HEK293 (cell line): ENCODE measurements around the gene VPS11.
A peak's percentile ranks its signal among the peaks of the same experiment; 100 is the strongest.
"Not testable (repeated sequence)": the region's sequence is repeated elsewhere in the genome, so short reads cannot be mapped to it uniquely, and the experiment has no call there.

Experiments
- CTCF ChIA-PET: fragments of 350-600 bp; formaldehyde crosslinking; extraction: SDS; loops from one replicate; lab custom pipeline; 2021; ENCODE audit warnings: antibody characterized with exemption; lab: Yijun Ruan, JAX
- POLR2A ChIA-PET: fragments of 300-600 bp; formaldehyde crosslinking; extraction: SDS; loops from one replicate; lab custom pipeline; 2020; ENCODE audit warnings: antibody characterized with exemption, inconsistent platforms; lab: Yijun Ruan, JAX
- H3K27ac ChIP-seq: fragments of 200-500 bp; sonication (Bioruptor generic); 2 replicates; pipeline ENCODE4 v1.5.1; 2014; ENCODE audit warnings: low read depth, low read length, control low read depth, inconsistent platforms; ENCODE audit errors: extremely low read depth
- H3K36me3 ChIP-seq, 2 experiments: fragments of 200-500 bp in 1 of 2; sonication (Bioruptor generic) in 1 of 2; 1 replicate in 1 of 2; 2 replicates in 1 of 2; pipeline ENCODE4 v1.5.1; 2014 to 2017; ENCODE audit warnings: inconsistent platforms in 2 of 2, low read length in 2 of 2; ENCODE audit not compliant: control insufficient read depth in 2 of 2, insufficient read depth in 1 of 2
- H3K4me1 ChIP-seq: fragments of 200-500 bp; sonication (Bioruptor generic); 2 replicates; pipeline ENCODE4 v1.5.1; 2014; ENCODE audit warnings: mild to moderate bottlenecking, low read length, inconsistent platforms; ENCODE audit not compliant: control insufficient read depth, insufficient read depth
- H3K4me3 ChIP-seq: 2 replicates; pipeline ENCODE4 v1.5.1; 2011; ENCODE audit warnings: low read depth, mild to moderate bottlenecking, control low read depth, low read length, moderate library complexity
- H3K9me3 ChIP-seq: fragments of 200-500 bp; sonication (Bioruptor generic); 2 replicates; pipeline ENCODE4 v1.5.1; 2014; ENCODE audit warnings: low read depth, low read length, inconsistent platforms; ENCODE audit not compliant: control insufficient read depth, insufficient read depth
- EGR2 ChIP-seq: fragments of 450-650 bp; formaldehyde crosslinking; IDR thresholded peaks from 2 replicates; pipeline ENCODE4 v1.5.1; 2016; ENCODE audit warnings: low read depth, missing biosample characterization, missing genetic modification characterization
- GLI4 ChIP-seq: fragments of 450-650 bp; formaldehyde crosslinking; IDR thresholded peaks from 2 replicates; pipeline ENCODE4 v1.5.1; 2016; ENCODE audit warnings: missing biosample characterization, missing genetic modification characterization
- HOXC10 ChIP-seq: sonication (generic); formaldehyde crosslinking; IDR thresholded peaks from 2 replicates; pipeline ENCODE4 v1.8.1; 2023; ENCODE audit warnings: mild to moderate bottlenecking, missing genetic modification reagents
- KLF8 ChIP-seq: fragments of 450-650 bp; formaldehyde crosslinking; IDR thresholded peaks from 2 replicates; pipeline ENCODE4 v1.5.1; 2016; ENCODE audit warnings: missing biosample characterization, missing genetic modification characterization
- OSR2 ChIP-seq: fragments of 450-650 bp; formaldehyde crosslinking; IDR thresholded peaks from 2 replicates; pipeline ENCODE4 v1.5.1; 2016; ENCODE audit warnings: missing biosample characterization, missing genetic modification characterization
- SCRT2 ChIP-seq: fragments of 450-650 bp; formaldehyde crosslinking; IDR thresholded peaks from 2 replicates; pipeline ENCODE4 v1.5.1; 2016; ENCODE audit warnings: missing biosample characterization, missing genetic modification characterization
- SP3 ChIP-seq: fragments of 450-650 bp; formaldehyde crosslinking; IDR thresholded peaks from 2 replicates; pipeline ENCODE4 v1.5.1; 2016; ENCODE audit warnings: missing biosample characterization, missing genetic modification characterization
- ZBTB20 ChIP-seq: fragments of 450-650 bp; formaldehyde crosslinking; IDR thresholded peaks from 2 replicates; pipeline ENCODE4 v1.5.1; 2016; ENCODE audit warnings: missing biosample characterization, missing genetic modification characterization
- ZBTB7A ChIP-seq: fragments of 450-650 bp; formaldehyde crosslinking; IDR thresholded peaks from 2 replicates; pipeline ENCODE4 v1.5.1; 2016; ENCODE audit warnings: low read depth, missing biosample characterization, missing genetic modification characterization
- ZEB2 ChIP-seq: fragments of 450-650 bp; formaldehyde crosslinking; IDR thresholded peaks from 2 replicates; pipeline ENCODE4 v1.5.1; 2016; ENCODE audit warnings: missing biosample characterization, missing genetic modification characterization
- ZNF10 ChIP-seq: fragments of 450-650 bp; formaldehyde crosslinking; IDR thresholded peaks from 2 replicates; pipeline ENCODE4 v1.5.1; 2017; ENCODE audit warnings: missing biosample characterization, missing genetic modification characterization
- ZNF112 ChIP-seq: fragments of 450-650 bp; formaldehyde crosslinking; IDR thresholded peaks from 2 replicates; pipeline ENCODE4 v1.5.0; 2017; ENCODE audit warnings: missing biosample characterization, missing genetic modification characterization
- ZNF114 ChIP-seq: fragments of 450-650 bp; formaldehyde crosslinking; IDR thresholded peaks from 2 replicates; pipeline ENCODE4 v1.5.0; 2017; ENCODE audit warnings: missing biosample characterization, missing genetic modification characterization
- ZNF146 ChIP-seq: fragments of 450-650 bp; formaldehyde crosslinking; IDR thresholded peaks from 2 replicates; pipeline ENCODE4 v1.5.1; 2016; ENCODE audit warnings: missing biosample characterization, missing genetic modification characterization
- ZNF155 ChIP-seq: fragments of 450-650 bp; formaldehyde crosslinking; IDR thresholded peaks from 2 replicates; pipeline ENCODE4 v1.5.1; 2016; ENCODE audit warnings: missing biosample characterization, missing genetic modification characterization
- ZNF16 ChIP-seq: fragments of 450-650 bp; formaldehyde crosslinking; IDR thresholded peaks from 2 replicates; pipeline ENCODE4 v1.5.1; 2016; ENCODE audit warnings: low read depth, missing biosample characterization, missing genetic modification characterization
- ZNF211 ChIP-seq: fragments of 450-650 bp; formaldehyde crosslinking; IDR thresholded peaks from 2 replicates; pipeline ENCODE4 v1.5.1; 2016; ENCODE audit warnings: low read depth, missing biosample characterization, missing genetic modification characterization
- ZNF24 ChIP-seq: fragments of 450-650 bp; formaldehyde crosslinking; IDR thresholded peaks from 2 replicates; pipeline ENCODE4 v1.5.1; 2016; ENCODE audit warnings: missing biosample characterization, missing genetic modification characterization
- ZNF248 ChIP-seq: fragments of 450-650 bp; formaldehyde crosslinking; IDR thresholded peaks from 2 replicates; pipeline ENCODE4 v1.5.1; 2017; ENCODE audit warnings: missing biosample characterization, missing genetic modification characterization
- ZNF266 ChIP-seq: fragments of 450-650 bp; formaldehyde crosslinking; IDR thresholded peaks from 2 replicates; pipeline ENCODE4 v1.5.1; 2016; ENCODE audit warnings: missing biosample characterization, missing genetic modification characterization, low read depth
- ZNF280C ChIP-seq: fragments of 450-650 bp; formaldehyde crosslinking; IDR thresholded peaks from 2 replicates; pipeline ENCODE4 v1.5.1; 2016; ENCODE audit warnings: missing biosample characterization, missing genetic modification characterization
- ZNF354C ChIP-seq: fragments of 450-650 bp; formaldehyde crosslinking; IDR thresholded peaks from 2 replicates; pipeline ENCODE4 v1.5.1; 2016; ENCODE audit warnings: missing biosample characterization, missing genetic modification characterization, low read depth, borderline replicate concordance
- ZNF501 ChIP-seq: fragments of 450-650 bp; formaldehyde crosslinking; IDR thresholded peaks from 2 replicates; pipeline ENCODE4 v1.5.1; 2016; ENCODE audit warnings: missing biosample characterization, missing genetic modification characterization
- ZNF529 ChIP-seq: fragments of 450-650 bp; formaldehyde crosslinking; IDR thresholded peaks from 2 replicates; pipeline ENCODE4 v1.5.1; 2017; ENCODE audit warnings: missing genetic modification characterization, missing biosample characterization; ENCODE audit not compliant: insufficient replicate concordance
- ZNF561 ChIP-seq: fragments of 450-650 bp; IDR thresholded peaks from 2 replicates; pipeline ENCODE4 v1.5.1; 2018; ENCODE audit warnings: missing biosample characterization, missing genetic modification characterization, borderline replicate concordance
- ZNF660 ChIP-seq: fragments of 450-650 bp; IDR thresholded peaks from 2 replicates; pipeline ENCODE4 v1.5.1; 2018; ENCODE audit warnings: missing biosample characterization, mild to moderate bottlenecking, missing genetic modification characterization
- ZNF747 ChIP-seq: fragments of 450-650 bp; formaldehyde crosslinking; IDR thresholded peaks from 2 replicates; pipeline ENCODE4 v1.5.1; 2016; ENCODE audit warnings: missing biosample characterization, missing genetic modification characterization
- ZNF76 ChIP-seq: fragments of 450-650 bp; formaldehyde crosslinking; IDR thresholded peaks from 2 replicates; pipeline ENCODE4; 2016; ENCODE audit warnings: low read depth, missing biosample characterization, missing genetic modification characterization, borderline replicate concordance
- ZSCAN16 ChIP-seq: fragments of 450-650 bp; formaldehyde crosslinking; IDR thresholded peaks from 2 replicates; pipeline ENCODE4 v1.5.1; 2016; ENCODE audit warnings: missing biosample characterization, missing genetic modification characterization
- ZSCAN5A ChIP-seq: fragments of 450-650 bp; formaldehyde crosslinking; IDR thresholded peaks from 2 replicates; pipeline ENCODE4 v1.5.1; 2016; ENCODE audit warnings: missing biosample characterization, missing genetic modification characterization
- TF ChIP-seq, protein P1 (sequence below): IDR thresholded peaks from 2 replicates; pipeline ENCODE4 v1.6.1; 2011; ENCODE audit warnings: mild to moderate bottlenecking, low read depth, low read length, borderline replicate concordance

The VPS11 gene

DNA sequence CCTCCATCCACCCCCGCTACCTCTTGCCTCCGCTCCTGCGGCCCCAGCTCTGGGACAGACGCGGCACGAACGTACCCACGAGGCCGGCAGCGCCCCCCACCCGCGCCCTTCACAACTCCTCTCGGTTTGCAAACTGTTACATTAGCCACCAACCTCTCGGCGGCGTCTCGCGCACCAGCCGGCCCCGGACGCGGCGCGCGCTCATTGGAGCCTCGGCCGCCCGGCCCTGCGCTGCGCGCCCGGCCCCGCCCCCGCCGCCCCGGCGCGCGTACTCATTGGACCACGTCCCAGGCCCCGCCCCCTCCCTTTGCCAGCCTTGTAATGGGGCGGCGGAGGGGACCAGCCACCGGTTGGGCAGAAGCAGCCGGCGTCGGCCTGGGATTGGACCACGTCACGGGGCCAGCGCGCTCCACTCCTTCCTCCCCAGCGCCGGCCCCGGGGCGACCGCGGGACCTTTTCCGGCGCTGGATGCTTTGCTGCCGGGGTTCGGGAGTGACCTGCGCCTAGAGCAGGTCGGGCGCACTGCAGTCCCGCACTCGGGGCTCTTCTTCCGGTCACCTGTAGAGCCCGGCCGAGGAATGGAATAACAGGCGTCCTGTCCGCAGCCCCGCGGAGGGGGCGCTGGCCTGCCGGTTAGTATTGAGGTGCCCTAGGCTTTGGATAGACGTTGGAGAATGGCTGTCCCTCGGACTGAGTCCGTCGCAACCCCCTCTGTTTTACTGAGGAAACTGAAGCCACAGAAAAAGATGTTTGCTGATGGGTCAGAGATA is 10.4 kb upstream of the VPS11 start, which contains the start of gene HYOU1 (continued):
- TF ChIP-seq ZNF561, result 0 out of 2 replicates have a peak, but pooled peaks have one; percentile 20
- no peak for TF ChIP-seq ZNF16
- 0 out of 2 replicates have a peak, but pooled peaks have one; percentile 52 for TF ChIP-seq ZNF24 (tag by site-specific recombination)
- TF ChIP-seq, protein P1, sequence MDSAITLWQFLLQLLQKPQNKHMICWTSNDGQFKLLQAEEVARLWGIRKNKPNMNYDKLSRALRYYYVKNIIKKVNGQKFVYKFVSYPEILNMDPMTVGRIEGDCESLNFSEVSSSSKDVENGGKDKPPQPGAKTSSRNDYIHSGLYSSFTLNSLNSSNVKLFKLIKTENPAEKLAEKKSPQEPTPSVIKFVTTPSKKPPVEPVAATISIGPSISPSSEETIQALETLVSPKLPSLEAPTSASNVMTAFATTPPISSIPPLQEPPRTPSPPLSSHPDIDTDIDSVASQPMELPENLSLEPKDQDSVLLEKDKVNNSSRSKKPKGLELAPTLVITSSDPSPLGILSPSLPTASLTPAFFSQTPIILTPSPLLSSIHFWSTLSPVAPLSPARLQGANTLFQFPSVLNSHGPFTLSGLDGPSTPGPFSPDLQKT, result no peak
- no peak for TF ChIP-seq ZNF10
- no peak for TF ChIP-seq ZNF501 (tag by site-specific recombination)
- TF ChIP-seq GLI4, result no peak
- TF ChIP-seq OSR2 (tag by site-specific recombination), result no peak
- TF ChIP-seq ZNF660 (tag by site-specific recombination), result peak; percentile 28; the same call in 1 of the 2 replicates
- TF ChIP-seq ZBTB7A (tag by site-specific recombination), result no peak
- TF ChIP-seq ZSCAN16 (tag by site-specific recombination), result no peak

DNA sequence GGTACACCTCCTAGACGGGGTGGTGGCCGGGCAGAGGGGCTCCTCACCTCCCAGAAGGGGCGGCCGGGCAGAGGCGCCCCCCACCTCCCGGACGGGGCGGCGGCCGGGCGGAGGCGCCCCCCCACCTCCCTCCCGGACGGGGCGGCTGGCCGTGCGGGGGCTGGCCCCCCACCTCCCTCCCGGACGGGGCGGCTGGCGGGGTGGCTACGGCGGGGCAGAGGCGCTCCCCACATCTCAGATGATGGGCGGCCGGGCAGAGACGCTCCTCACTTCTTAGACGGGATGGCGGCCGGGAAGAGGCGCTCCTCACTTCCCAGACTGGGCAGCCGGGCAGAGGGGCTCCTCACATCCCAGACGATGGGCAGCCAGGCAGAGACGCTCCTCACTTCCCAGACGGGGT is 8.5 kb upstream of the VPS11 start:
- H3K36me3 ChIP-seq, result peaks cover 0 to 17% of the 10 kb centered on the region in 2 experiments; a peak in 1 of 3 replicates
- CTCF ChIA-PET, H3K27ac ChIP-seq, H3K4me1 ChIP-seq, POLR2A ChIA-PET, H3K9me3 ChIP-seq, H3K4me3 ChIP-seq: not testable (repeated sequence)

GRCh38 chr11:119061256-119061655 is 6.4 kb upstream of the VPS11 start:
- CTCF ChIA-PET, result interaction anchor here (0.6 to 1.3 kb wide), 3 partner anchors 24 to 389 kb away, joined by 3 to 5 read pairs (median 3); no protein-coding TSS in a partner anchor
- Histone ChIP-seq H3K36me3 (no peaks in the 10 kb centered on the region), H3K4me1 (no peaks in the 10 kb centered on the region), H3K9me3 (no peaks in the 10 kb centered on the region), H3K27ac (no peak overlapping the region), H3K4me3 (no peak overlapping the region)
- POLR2A ChIA-PET, result no interaction called here
- TF ChIP-seq ZSCAN5A, result no peak
- no peak for TF ChIP-seq ZNF211
- TF ChIP-seq ZNF112, result no peak
- TF ChIP-seq ZNF248, result no peak
- TF ChIP-seq ZNF114 (tag by site-specific recombination), result no peak
- TF ChIP-seq HOXC10, result no peak
- no peak for TF ChIP-seq ZNF529 (tag by site-specific recombination)
- TF ChIP-seq ZNF354C (tag by site-specific recombination), result no peak
- no peak for TF ChIP-seq ZNF155
- TF ChIP-seq SP3 (tag by site-specific recombination), result no peak
- no peak for TF ChIP-seq ZNF747 (tag by site-specific recombination)
- TF ChIP-seq KLF8, result no peak
- TF ChIP-seq ZEB2 (tag by site-specific recombination), result no peak
- no peak for TF ChIP-seq ZBTB20 (tag by site-specific recombination)
- TF ChIP-seq ZNF146 (tag by site-specific recombination), result no peak
- TF ChIP-seq EGR2 (tag by site-specific recombination), result no peak
- TF ChIP-seq ZNF76, result no peak
- TF ChIP-seq SCRT2 (tag by site-specific recombination), result no peak
- no peak for TF ChIP-seq ZNF266 (tag by site-specific recombination)
- no peak for TF ChIP-seq ZNF280C (tag by site-specific recombination)
